HG03064 (cell line): ENCODE measurements around the gene TBC1D3G.
"Not testable (repeated sequence)": the region's sequence is repeated elsewhere in the genome, so short reads cannot be mapped to it uniquely, and the experiment has no call there.

Experiments used
- ATAC-seq: cut with Tn5 transposase; IDR thresholded peaks from one replicate; pipeline ENCODE4 v1.9.1; 2021; ENCODE audit warnings: low read depth; ENCODE audit not compliant: unreplicated experiment

TBC1D3G gene

DNA sequence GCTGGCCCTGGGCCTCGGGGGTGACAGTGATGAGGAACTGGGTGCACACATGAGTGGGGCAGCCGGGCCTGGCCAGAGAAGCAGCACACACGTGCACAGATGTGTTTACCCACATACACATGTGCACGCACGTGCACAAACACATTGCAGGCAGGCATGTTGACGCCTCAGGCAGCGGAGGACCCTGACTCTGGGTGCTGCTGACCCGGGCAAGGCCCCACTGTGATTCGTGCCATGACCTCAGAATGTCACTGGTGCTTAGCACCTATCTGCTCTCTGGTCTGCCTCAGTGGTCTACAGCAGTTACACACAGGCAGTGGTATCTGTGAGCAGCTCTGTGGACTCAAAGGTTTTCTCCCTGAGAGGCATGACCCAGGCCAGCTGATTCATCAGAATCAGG is at the start of gene TBC1D3G:
TSS of gene TBC1D3G (plus strand) at position 301 of the 400 bp plus-strand sequence. CDS start 1,528 bp downstream, outside the sequence.
- not testable (repeated sequence) for ATAC-seq

- ATAC-seq = not testable (repeated sequence)
Observed at GRCh38 chr17:36283256-36283655, 40.4 kb upstream of the TBC1D3G start.

GRCh38 chr17:36284219-36284618 is 39.5 kb upstream of the TBC1D3G start:
- not testable (repeated sequence) for ATAC-seq

- not testable (repeated sequence) for ATAC-seq
Observed at GRCh38 chr17:36289965-36290612, 33.6 kb upstream of the TBC1D3G start.

GRCh38 chr17:36295161-36295560 is 28.5 kb upstream of the TBC1D3G start:
- ATAC-seq = not testable (repeated sequence)

DNA sequence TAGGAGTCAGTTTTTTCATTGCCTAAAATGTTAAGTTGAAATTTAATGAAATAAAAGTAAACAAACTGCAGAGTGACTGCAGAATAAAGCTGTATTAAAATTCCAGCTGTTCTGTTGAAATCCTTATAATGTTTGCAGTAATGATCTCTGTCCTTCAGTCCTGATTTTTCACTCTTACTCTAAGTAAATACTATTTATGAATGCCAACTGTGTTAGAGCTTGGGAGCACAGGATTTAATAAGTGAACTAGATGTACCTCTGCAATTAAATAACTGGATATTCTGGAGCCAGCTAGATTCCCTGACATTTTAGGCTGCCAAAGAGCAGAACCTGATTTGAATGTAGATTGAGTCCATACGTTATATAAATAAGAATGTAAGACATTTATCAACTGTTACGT is 7.9 kb upstream of the TBC1D3G start:
- ATAC-seq = not testable (repeated sequence)

GRCh38 chr17:36362496-36362895 is 38.8 kb downstream of the TBC1D3G start:
- not testable (repeated sequence) for ATAC-seq

DNA sequence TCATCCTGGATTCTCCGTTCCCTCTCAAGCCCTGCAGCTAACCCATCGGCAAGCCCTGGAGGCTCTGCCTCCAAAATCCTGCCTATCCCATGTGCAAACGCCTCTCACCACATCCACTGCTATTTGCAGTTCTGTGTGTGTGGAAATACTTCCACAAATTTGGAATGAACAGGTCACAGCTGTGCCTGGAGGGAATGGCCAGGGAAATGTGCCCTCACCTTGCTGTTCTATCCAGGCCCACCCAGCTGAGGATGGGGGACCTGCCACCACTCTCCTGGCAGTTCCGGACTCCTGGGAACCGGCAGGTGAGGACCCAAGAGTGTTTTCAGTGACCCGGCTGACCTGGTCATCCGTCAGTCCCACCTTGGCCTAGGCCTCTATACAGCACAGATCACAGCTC is 52.3 kb downstream of the TBC1D3G start:
- ATAC-seq = not testable (repeated sequence)
